Epithelial cell of proximal tubule (primary cell): ENCODE measurements around the gene STIL. TPM values are rescaled to one million over a fixed set of nuclear protein-coding genes. Genes with fewer than 3 reads are reported as not detected.
"Not testable (repeated sequence)": the region's sequence is repeated elsewhere in the genome, so short reads cannot be mapped to it uniquely, and the experiment has no call there.

Experiments
- DNase-seq: peaks from one replicate; pipeline ENCODE4 v3.0.0-alpha.2; 2011; ENCODE audit warnings: low read depth
- H3K4me3 ChIP-seq: 2 replicates; pipeline ENCODE4 v1.5.1; 2011; ENCODE audit warnings: low read depth, mild to moderate bottlenecking, low read length
- CTCF ChIP-seq: conservative IDR thresholded peaks from 2 replicates; pipeline ENCODE4 v1.5.1; 2012; ENCODE audit warnings: low read depth, mild to moderate bottlenecking, low read length
- total RNA-seq: library from RNA; depleted of rRNA; stranded (reverse); fragments of >200 nt; gene quantifications from 2 replicates; pipeline ENCODE4 v1.2.3, GENCODE V29; 2015

STIL gene
- total RNA-seq, result 17.3 and 26.8 TPM in 2 replicates

- peak; percentile 97 for DNase-seq
- TF ChIP-seq CTCF, result no peak
- H3K4me3 ChIP-seq, result peak within 1 kb of the TSS; percentile 88
These were observed at the start of gene STIL for GRCh38 chr1:47313915-47314664. TSS of gene STIL (minus strand) at chr1:47314147. CDS start at chr1:47310319, 3,828 bp downstream.

DNA sequence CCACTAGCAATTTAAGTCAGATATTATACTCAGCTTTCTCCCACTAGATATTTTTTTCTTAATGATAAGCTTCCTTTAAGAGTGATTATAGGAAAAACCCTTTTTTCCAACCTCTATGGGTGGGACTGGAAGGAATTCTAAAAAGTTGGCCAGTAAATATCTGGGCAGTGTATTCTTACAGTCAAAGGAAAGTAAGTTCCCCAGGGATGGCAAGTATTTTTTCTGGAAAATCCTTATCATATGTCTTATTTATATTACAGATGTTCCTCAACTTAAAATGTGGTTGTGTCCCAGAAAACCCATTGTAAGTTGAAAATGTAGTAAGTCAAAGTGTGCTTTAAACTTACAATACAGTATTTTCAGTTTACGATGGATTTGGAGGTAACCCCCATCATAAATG, 48.9 kb upstream of the STIL start:
- no peak overlapping the region for H3K4me3 ChIP-seq
- no peak for TF ChIP-seq CTCF
- no peak for DNase-seq

DNA sequence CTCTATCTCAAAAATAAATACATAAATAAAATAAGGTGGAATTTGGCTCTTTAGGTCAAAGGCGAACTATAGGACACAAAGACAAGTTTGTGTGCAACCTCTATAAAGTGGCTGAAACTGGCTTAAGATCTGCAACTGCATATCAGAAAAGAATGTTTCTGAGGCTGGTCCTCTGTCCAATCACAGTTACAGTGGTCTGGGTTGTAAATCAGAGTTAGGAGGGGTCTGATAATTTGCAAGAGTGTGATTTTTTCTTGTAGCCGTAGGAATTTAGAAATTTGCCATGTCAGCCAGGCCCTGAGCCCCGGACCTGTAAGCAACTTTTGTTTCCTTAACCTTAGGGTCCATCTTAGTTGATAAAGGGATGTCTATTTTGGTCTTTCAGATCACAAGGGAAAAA, 47.4 kb upstream of the STIL start:
- DNase-seq, result no peak
- H3K4me3 ChIP-seq, result no peak overlapping the region
- TF ChIP-seq CTCF, result no peak

- TF ChIP-seq CTCF, result no peak
- no peak for DNase-seq
- H3K4me3 ChIP-seq, result no peak overlapping the region
These were observed 37.4 kb upstream of the STIL start for GRCh38 chr1:47351305-47351704.

DNA sequence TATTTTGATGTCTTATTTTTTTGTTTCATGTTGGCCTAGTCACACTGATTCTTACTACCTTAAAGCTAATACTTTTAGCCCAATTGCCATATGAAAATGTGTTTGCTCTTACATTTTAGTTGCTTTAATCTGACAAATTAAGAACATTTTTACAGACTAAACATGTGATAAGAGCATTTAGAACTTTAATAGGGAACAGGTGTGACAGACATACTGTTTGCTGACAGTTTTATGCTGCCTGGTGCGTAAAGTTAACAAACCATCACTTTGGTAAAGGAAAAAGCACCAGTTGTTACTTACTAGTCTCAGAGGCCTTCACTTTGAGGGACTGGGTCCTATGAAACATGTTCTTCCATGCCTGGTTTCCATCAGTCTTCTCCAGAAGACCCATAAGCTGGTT, 34.3 kb upstream of the STIL start:
- DNase-seq, result no peak

GRCh38 chr1:47347735-47348134, 33.8 kb upstream of the STIL start:
- no peak for TF ChIP-seq CTCF
- H3K4me3 ChIP-seq, result no peak overlapping the region
- DNase-seq, result no peak

More for the DNA sequence above, 34.3 kb upstream of the STIL start:
- no peak overlapping the region for H3K4me3 ChIP-seq
- TF ChIP-seq CTCF, result no peak

- not testable (repeated sequence) for DNase-seq
These were observed 33.0 kb upstream of the STIL start for GRCh38 chr1:47346979-47347378.

More at GRCh38 chr1:47346979-47347378, 33.0 kb upstream of the STIL start:
- not testable (repeated sequence) for H3K4me3 ChIP-seq
